HL-60 (cell line): ENCODE results near the gene MRPS22.
A peak's percentile ranks its signal among the peaks of the same experiment; 100 is the strongest.

ENCODE experiments used
- DNase-seq, 2 experiments: peaks; one replicate each; pipeline ENCODE4 v3.0.0-alpha.2; 2010 to 2020; ENCODE audit warnings: low read depth in 1 of 2, low spot score in 1 of 2
- H3K27ac ChIP-seq: fragments of 250-450 bp; sonication (Bioruptor Pico); replicated peaks from 2 replicates; pipeline ENCODE4 v1.5.1; 2020; ENCODE audit warnings: mild to moderate bottlenecking, moderate library complexity
- H3K27me3 ChIP-seq: fragments of 250-450 bp; sonication (Bioruptor Pico); 2 replicates; pipeline ENCODE4 v1.5.1; 2021; ENCODE audit warnings: mild to moderate bottlenecking, moderate library complexity; ENCODE audit not compliant: insufficient read depth, poor library complexity, severe bottlenecking
- H3K4me3 ChIP-seq: replicated peaks from 2 replicates; pipeline ENCODE4 v1.5.1; 2011; ENCODE audit warnings: mild to moderate bottlenecking, control low read depth, low read length; ENCODE audit not compliant: insufficient read depth
- GABPA ChIP-seq: IDR thresholded peaks from 2 replicates; pipeline ENCODE4 v1.6.1; 2012; ENCODE audit warnings: low read depth
- POLR2AphosphoS5 ChIP-seq: IDR thresholded peaks from 2 replicates; pipeline ENCODE4 v1.6.1; 2012; ENCODE audit warnings: low read depth
- SPI1 ChIP-seq: IDR thresholded peaks from 2 replicates; pipeline ENCODE4 v1.6.1; 2012; ENCODE audit warnings: low read depth, mild to moderate bottlenecking, borderline replicate concordance
- TF ChIP-seq, protein P1 (sequence below): IDR thresholded peaks from 2 replicates; pipeline ENCODE4 v1.6.1; 2012; ENCODE audit warnings: low read depth; ENCODE audit not compliant: insufficient replicate concordance
- TF ChIP-seq, protein P2 (sequence below): IDR thresholded peaks from one replicate; pipeline ENCODE4 v1.5.1; 2011; ENCODE audit warnings: low read length, control low read depth, inconsistent platforms; ENCODE audit not compliant: insufficient read depth

MRPS22 gene

DNA sequence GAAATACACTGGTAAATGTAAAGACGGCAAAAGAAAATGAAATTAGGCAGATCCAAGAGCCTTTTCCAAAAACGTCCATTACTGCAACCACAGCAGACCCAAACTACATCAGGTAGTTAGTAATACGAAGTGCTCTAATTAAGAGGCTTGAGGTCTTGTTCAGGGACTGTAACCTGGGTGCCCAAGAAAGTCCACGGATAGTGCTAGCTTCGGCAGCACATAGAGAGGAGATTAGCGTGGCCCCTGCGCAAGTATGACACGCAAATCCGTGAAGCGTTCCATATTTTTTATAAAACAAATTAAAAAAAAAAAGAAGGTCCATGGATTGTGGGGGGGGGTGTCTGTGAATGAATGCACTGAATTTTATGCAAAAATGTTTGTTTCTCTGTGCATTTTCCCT lies 44.3 kb downstream of the MRPS22 start:
- H3K27me3 ChIP-seq, result no peaks in the 10 kb centered on the region
- no peak for DNase-seq
- TF ChIP-seq SPI1 (no peak), POLR2AphosphoS5 (no peak), GABPA (no peak)
- TF ChIP-seq, protein P1, sequence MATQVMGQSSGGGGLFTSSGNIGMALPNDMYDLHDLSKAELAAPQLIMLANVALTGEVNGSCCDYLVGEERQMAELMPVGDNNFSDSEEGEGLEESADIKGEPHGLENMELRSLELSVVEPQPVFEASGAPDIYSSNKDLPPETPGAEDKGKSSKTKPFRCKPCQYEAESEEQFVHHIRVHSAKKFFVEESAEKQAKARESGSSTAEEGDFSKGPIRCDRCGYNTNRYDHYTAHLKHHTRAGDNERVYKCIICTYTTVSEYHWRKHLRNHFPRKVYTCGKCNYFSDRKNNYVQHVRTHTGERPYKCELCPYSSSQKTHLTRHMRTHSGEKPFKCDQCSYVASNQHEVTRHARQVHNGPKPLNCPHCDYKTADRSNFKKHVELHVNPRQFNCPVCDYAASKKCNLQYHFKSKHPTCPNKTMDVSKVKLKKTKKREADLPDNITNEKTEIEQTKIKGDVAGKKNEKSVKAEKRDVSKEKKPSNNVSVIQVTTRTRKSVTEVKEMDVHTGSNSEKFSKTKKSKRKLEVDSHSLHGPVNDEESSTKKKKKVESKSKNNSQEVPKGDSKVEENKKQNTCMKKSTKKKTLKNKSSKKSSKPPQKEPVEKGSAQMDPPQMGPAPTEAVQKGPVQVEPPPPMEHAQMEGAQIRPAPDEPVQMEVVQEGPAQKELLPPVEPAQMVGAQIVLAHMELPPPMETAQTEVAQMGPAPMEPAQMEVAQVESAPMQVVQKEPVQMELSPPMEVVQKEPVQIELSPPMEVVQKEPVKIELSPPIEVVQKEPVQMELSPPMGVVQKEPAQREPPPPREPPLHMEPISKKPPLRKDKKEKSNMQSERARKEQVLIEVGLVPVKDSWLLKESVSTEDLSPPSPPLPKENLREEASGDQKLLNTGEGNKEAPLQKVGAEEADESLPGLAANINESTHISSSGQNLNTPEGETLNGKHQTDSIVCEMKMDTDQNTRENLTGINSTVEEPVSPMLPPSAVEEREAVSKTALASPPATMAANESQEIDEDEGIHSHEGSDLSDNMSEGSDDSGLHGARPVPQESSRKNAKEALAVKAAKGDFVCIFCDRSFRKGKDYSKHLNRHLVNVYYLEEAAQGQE, result no peak
- TF ChIP-seq, protein P2, sequence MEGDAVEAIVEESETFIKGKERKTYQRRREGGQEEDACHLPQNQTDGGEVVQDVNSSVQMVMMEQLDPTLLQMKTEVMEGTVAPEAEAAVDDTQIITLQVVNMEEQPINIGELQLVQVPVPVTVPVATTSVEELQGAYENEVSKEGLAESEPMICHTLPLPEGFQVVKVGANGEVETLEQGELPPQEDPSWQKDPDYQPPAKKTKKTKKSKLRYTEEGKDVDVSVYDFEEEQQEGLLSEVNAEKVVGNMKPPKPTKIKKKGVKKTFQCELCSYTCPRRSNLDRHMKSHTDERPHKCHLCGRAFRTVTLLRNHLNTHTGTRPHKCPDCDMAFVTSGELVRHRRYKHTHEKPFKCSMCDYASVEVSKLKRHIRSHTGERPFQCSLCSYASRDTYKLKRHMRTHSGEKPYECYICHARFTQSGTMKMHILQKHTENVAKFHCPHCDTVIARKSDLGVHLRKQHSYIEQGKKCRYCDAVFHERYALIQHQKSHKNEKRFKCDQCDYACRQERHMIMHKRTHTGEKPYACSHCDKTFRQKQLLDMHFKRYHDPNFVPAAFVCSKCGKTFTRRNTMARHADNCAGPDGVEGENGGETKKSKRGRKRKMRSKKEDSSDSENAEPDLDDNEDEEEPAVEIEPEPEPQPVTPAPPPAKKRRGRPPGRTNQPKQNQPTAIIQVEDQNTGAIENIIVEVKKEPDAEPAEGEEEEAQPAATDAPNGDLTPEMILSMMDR, result no peak
- H3K4me3 ChIP-seq, result peak overlapping the region; percentile 95
- H3K27ac ChIP-seq, result no peak overlapping the region

DNA sequence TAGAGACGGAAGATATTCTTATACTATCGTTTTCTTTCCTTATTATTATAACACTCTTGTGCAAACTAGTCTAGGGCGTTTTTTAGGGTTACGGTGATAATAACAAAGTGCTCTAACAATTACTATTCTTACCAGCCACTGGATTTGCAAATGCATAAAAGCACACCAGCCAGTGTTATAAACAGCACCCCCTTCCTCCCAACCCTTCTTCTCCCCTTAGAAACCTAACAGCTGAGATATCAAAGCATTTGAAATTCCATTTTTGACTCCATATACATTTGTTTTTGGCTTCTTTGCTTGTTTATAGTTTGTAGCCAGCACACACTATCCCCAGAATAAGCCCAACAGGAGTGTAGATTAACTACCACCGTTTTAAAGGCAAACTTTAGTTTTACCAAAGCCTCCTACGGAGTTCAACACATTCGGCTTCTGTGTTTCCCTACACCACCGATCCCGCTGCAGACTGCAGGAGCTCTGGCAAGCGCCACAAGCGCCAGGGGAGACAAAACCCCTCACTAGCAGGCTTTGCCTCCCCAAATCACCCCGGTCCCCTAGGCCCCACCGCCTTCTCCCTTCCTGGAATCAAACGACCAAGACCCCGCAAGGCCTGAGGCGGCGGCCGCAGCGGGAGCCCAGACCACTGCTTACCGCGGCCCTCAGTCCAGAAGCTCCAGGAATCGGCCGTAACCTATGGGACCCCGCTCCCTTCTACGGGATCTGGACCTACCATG lies 45.2 kb downstream of the MRPS22 start:
- DNase-seq, result peak in 1 of 2 experiments; percentile 22
- TF ChIP-seq SPI1 (no peak), POLR2AphosphoS5 (no peak), GABPA (no peak)
- TF ChIP-seq, protein P2, result no peak
- TF ChIP-seq, protein P1, result no peak
- H3K27ac ChIP-seq, result peak overlapping the region; percentile 94
- H3K27me3 ChIP-seq, result no peaks in the 10 kb centered on the region
- peak overlapping the region; percentile 95 for H3K4me3 ChIP-seq

DNA sequence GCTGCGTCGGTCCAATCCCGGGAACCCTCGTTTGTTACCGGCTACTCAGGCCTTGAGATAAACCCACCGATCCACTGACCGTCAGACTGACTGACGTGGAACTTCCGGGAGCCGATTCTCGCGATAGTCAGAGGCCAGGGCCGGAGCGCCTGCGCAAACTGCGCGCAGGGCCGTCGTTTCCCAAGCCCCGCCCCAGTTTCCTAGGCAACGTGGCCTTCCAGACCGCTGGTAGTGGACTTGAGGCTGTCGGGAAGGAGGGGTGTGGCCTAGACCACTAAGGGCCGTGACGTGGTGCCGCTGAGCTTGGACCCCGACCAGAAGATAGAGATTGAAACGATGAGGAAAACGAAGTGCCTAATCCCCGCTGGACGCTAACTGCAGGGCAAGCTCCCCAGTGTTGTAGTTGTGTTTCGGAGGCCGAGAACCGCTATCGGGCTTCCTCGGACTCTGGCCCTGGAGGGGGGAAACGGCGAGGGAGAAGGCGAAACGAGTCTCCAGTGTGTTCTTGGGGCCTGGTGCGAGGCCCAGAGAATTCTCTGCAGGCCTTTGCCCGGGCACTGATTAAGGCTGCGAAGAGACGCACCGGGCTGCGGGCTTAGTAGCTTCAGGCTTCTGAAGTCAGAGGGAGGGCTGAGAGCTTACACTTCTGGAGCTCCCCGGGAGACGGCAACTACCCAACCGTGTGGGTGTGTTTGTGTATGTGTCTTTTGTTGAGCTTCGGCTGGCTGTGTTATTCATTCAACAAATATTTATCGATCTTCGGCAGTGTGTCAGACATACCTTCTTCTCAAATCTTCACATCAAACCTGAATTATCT lies 45.9 kb downstream of the MRPS22 start, which contains the start of gene COPB2:
TSS of gene COPB2 (minus strand) at position 96 of the 817 bp plus-strand sequence. CDS start 97 bp downstream, outside the sequence.
- H3K4me3 ChIP-seq, result peak within 1 kb of the TSS; percentile 95
- DNase-seq, result peak; percentile 91 to 98
- no peaks in the 10 kb centered on the region for H3K27me3 ChIP-seq
- peak within 1 kb of the TSS; percentile 94 for H3K27ac ChIP-seq
- peak; percentile 86 for TF ChIP-seq POLR2AphosphoS5
- no peak for TF ChIP-seq GABPA
- TF ChIP-seq, protein P1, result no peak
